Liver (tissue), 9 donors: Measurements from ENCODE around the gene ZCWPW1. TPM values are rescaled to one million over a fixed set of nuclear protein-coding genes. Genes with fewer than 3 reads are reported as not detected.
A peak's percentile ranks its signal among the peaks of the same experiment; 100 is the strongest.
"Not testable (repeated sequence)": the region's sequence is repeated elsewhere in the genome, so short reads cannot be mapped to it uniquely, and the experiment has no call there.

Source experiments
- DNase-seq: peaks from one replicate; pipeline ENCODE4 v3.0.0-alpha.2; 2017; ENCODE audit warnings: low spot score
- H3K27ac ChIP-seq, 2 donors: one replicate each; pipeline ENCODE4 v1.7.0; 2013; ENCODE audit warnings: inconsistent platforms in 2 of 2, low read length in 2 of 2, control low read depth in 1 of 2, low read depth in 1 of 2, mild to moderate bottlenecking in 1 of 2
- H3K27me3 ChIP-seq, 4 donors: one replicate each; pipeline versions ENCODE4 v1.6.1 to v1.7.0; 2013; ENCODE audit warnings: low read length in 3 of 4, inconsistent platforms in 1 of 4, mild to moderate bottlenecking in 1 of 4, moderate library complexity in 1 of 4; ENCODE audit not compliant: control insufficient read depth in 4 of 4, insufficient read depth in 4 of 4
- H3K36me3 ChIP-seq, 4 donors: one replicate each; pipeline versions ENCODE4 v1.6.1 to v1.7.0; 2013; ENCODE audit warnings: low read length in 3 of 4, mild to moderate bottlenecking in 3 of 4, low read depth in 1 of 4, moderate library complexity in 1 of 4; ENCODE audit not compliant: control insufficient read depth in 4 of 4, insufficient read depth in 3 of 4
- H3K4me1 ChIP-seq, 4 donors: one replicate each; pipeline versions ENCODE4 v1.6.1 to v1.7.0; 2013; ENCODE audit warnings: low read length in 3 of 4, mild to moderate bottlenecking in 3 of 4, moderate library complexity in 1 of 4; ENCODE audit not compliant: control insufficient read depth in 4 of 4, insufficient read depth in 4 of 4
- H3K4me3 ChIP-seq, 3 donors: one replicate each; pipeline versions ENCODE4 v1.6.1 to v1.7.0; 2013; ENCODE audit warnings: low read length in 3 of 3, control low read depth in 1 of 3, low read depth in 1 of 3, mild to moderate bottlenecking in 1 of 3
- H3K9ac ChIP-seq, 2 donors: one replicate each; pipeline ENCODE4 v1.7.0; 2013; ENCODE audit warnings: low read length in 2 of 2, mild to moderate bottlenecking in 2 of 2, moderate library complexity in 2 of 2, control low read depth in 1 of 2, low read depth in 1 of 2
- H3K9me3 ChIP-seq, 4 donors: one replicate each; pipeline versions ENCODE4 v1.6.1 to v1.7.0; 2013; ENCODE audit warnings: low read length in 3 of 4; ENCODE audit not compliant: control insufficient read depth in 4 of 4
- ATF3 ChIP-seq: IDR thresholded peaks from 2 replicates; pipeline ENCODE4 v1.6.1; 2016; ENCODE audit warnings: antibody characterized with exemption
- CTCF ChIP-seq: fragments of 150-350 bp; IDR thresholded peaks from 2 replicates; pipeline ENCODE4 v1.5.1; 2017; ENCODE audit warnings: improper control_type of control experiment, low read depth, low read length; ENCODE audit not compliant: missing input control
- EGR1 ChIP-seq, 2 donors: IDR thresholded peaks; 2 replicates each; pipeline ENCODE4 v1.6.1; 2016 to 2018; ENCODE audit warnings: antibody characterized with exemption in 2 of 2, low read depth in 2 of 2
- FOXA2 ChIP-seq: IDR thresholded peaks from 2 replicates; pipeline ENCODE4 v1.6.1; 2016; ENCODE audit warnings: antibody characterized with exemption
- GABPA ChIP-seq, 2 donors: IDR thresholded peaks in 1 of 2; conservative IDR thresholded peaks in 1 of 2; 2 replicates each; pipeline ENCODE4 v1.6.1; 2016; ENCODE audit warnings: antibody characterized with exemption in 2 of 2, mild to moderate bottlenecking in 1 of 2, moderate library complexity in 1 of 2
- HNF4A ChIP-seq, 2 donors: conservative IDR thresholded peaks; 2 replicates each; pipeline ENCODE4 v1.6.1; 2016; ENCODE audit warnings: antibody characterized with exemption in 2 of 2, mild to moderate bottlenecking in 2 of 2
- HNF4G ChIP-seq: IDR thresholded peaks from 2 replicates; pipeline ENCODE4 v1.6.1; 2016; ENCODE audit warnings: antibody characterized with exemption
- JUND ChIP-seq, 2 donors: IDR thresholded peaks; 2 replicates each; pipeline ENCODE4 v1.6.1; 2016; ENCODE audit warnings: antibody characterized with exemption in 2 of 2
- MAX ChIP-seq: IDR thresholded peaks from 2 replicates; pipeline ENCODE4 v1.6.1; 2016; ENCODE audit warnings: antibody characterized with exemption
- NR2F2 ChIP-seq: IDR thresholded peaks from 2 replicates; pipeline ENCODE4 v1.6.1; 2016; ENCODE audit warnings: antibody characterized with exemption
- RAD21 ChIP-seq, 2 donors: IDR thresholded peaks; 2 replicates each; pipeline ENCODE4 v1.6.1; 2016; ENCODE audit warnings: antibody characterized with exemption in 2 of 2, mild to moderate bottlenecking in 2 of 2
- REST ChIP-seq: IDR thresholded peaks from 2 replicates; pipeline ENCODE4 v1.6.1; 2016; ENCODE audit warnings: antibody characterized with exemption, mild to moderate bottlenecking
- SP1 ChIP-seq: IDR thresholded peaks from 2 replicates; pipeline ENCODE4 v1.6.1; 2018; ENCODE audit warnings: antibody characterized with exemption, mild to moderate bottlenecking
- TAF1 ChIP-seq: conservative IDR thresholded peaks from 2 replicates; pipeline ENCODE4 v1.6.1; 2016; ENCODE audit warnings: antibody characterized with exemption, mild to moderate bottlenecking
- WGBS: extraction: QIAGEN DNeasy Blood & Tissue Kit; methylation state at CpG from one replicate; pipeline ENCODE4 v1.1.7; 2013; 5-methylcytosine and 5-hydroxymethylcytosine counted together
- polyA plus RNA-seq, 2 donors: library from polyadenylated mRNA; stranded (reverse) in 1 of 2; unstranded in 1 of 2; fragments of 200-250 nt in 1 of 2; fragments of >200 nt in 1 of 2; fragmentation: Nextera tagmentation in 1 of 2; extraction: Ambion mirVana in 1 of 2; gene quantifications; one replicate each; pipeline versions ENCODE4 v1.2.1 to v1.2.3, GENCODE V29; 2013 to 2015
- total RNA-seq, 2 donors: library from RNA; depleted of rRNA; stranded (reverse); fragments of >200 nt; gene quantifications; one replicate each; pipeline ENCODE4 v1.2.3, GENCODE V29; 2014
- donor health status: healthy.
- donor health status: healthy.
- donor health status: healthy.
- donor health status: healthy.
- donor health status: healthy.

ZCWPW1 gene
- total and polyA plus RNA-seq, 4 donors = 1.4 to 3.3 (median 2.8) TPM

GRCh38 chr7:100367676-100368613, 60.6 kb downstream of the ZCWPW1 start:
- no peak for DNase-seq
- no peak for TF ChIP-seq HNF4G
- no peak for TF ChIP-seq ATF3
- no peak for TF ChIP-seq NR2F2
- Histone ChIP-seq H3K4me3 (no peak overlapping the region), H3K9ac (no peak overlapping the region), H3K9me3 (no peaks in the 10 kb centered on the region), H3K36me3 (peaks cover 0 to 7% (median 6%) of the 10 kb centered on the region in 4 donors), H3K27me3 (no peaks in the 10 kb centered on the region), H3K4me1 (no peaks in the 10 kb centered on the region), H3K27ac (peak overlapping the region; percentile 51 to 64)
- WGBS = 88% methylated on average over 12 of the region's 12 CpGs

- 96% methylated on average over 8 of the region's 8 CpGs for WGBS
- H3K27me3 ChIP-seq = no peaks in the 10 kb centered on the region
- no peak overlapping the region for H3K4me3 ChIP-seq
- TF ChIP-seq EGR1 (IDR thresholded peaks at IDR 0.05; ENCODE audit: low read depth in 2 of 2) (no peak), SP1 (no peak), JUND (IDR thresholded peaks at IDR 0.05) (no peak), HNF4G (no peak), MAX (no peak)
- no peaks in the 10 kb centered on the region for H3K9me3 ChIP-seq
- H3K27ac ChIP-seq = no peak overlapping the region
- no peak for DNase-seq
- H3K4me1 ChIP-seq = no peaks in the 10 kb centered on the region
- peaks cover 0 to 12% (median 8%) of the 10 kb centered on the region in 4 donors for H3K36me3 ChIP-seq
- H3K9ac ChIP-seq = no peak overlapping the region
These were observed 61.3 kb downstream of the ZCWPW1 start for GRCh38 chr7:100367251-100367620.

GRCh38 chr7:100366411-100367250, 61.9 kb downstream of the ZCWPW1 start:
- whole genome bisulfite sequencing = 91% methylated on average over 16 of the region's 16 CpGs
- no peak overlapping the region for H3K4me3 ChIP-seq
- no peaks in the 10 kb centered on the region for H3K27me3 ChIP-seq
- no peak for DNase-seq
- H3K9ac ChIP-seq = no peak overlapping the region
- no peaks in the 10 kb centered on the region for H3K9me3 ChIP-seq
- no peak for TF ChIP-seq RAD21 (IDR thresholded peaks at IDR 0.05)
- no peak for TF ChIP-seq HNF4A (conservative IDR thresholded peaks at IDR 0.05)
- no peak for TF ChIP-seq MAX
- TF ChIP-seq REST = no peak
- TF ChIP-seq CTCF = no peak
- no peak for TF ChIP-seq NR2F2
- TF ChIP-seq TAF1 = no peak
- no peak for TF ChIP-seq FOXA2
- no peak for TF ChIP-seq ATF3
- no peak for TF ChIP-seq JUND (IDR thresholded peaks at IDR 0.05)
- TF ChIP-seq HNF4G = no peak
- TF ChIP-seq GABPA (IDR thresholded peaks at IDR 0.05 in 1 of 2, conservative IDR thresholded peaks at IDR 0.05 in 1 of 2) = no peak
- no peaks in the 10 kb centered on the region for H3K4me1 ChIP-seq
- H3K27ac ChIP-seq = no peak overlapping the region
- H3K36me3 ChIP-seq = peaks cover 0 to 18% (median 14%) of the 10 kb centered on the region in 4 donors

- not testable (repeated sequence) for DNase-seq, H3K9ac ChIP-seq, H3K4me3 ChIP-seq, H3K4me1 ChIP-seq, H3K27me3 ChIP-seq, H3K27ac ChIP-seq, H3K9me3 ChIP-seq
- H3K36me3 ChIP-seq = peaks cover 2 to 22% (median 19%) of the 10 kb centered on the region in 4 donors
- WGBS = 94% methylated on average over 7 of the region's 7 CpGs
These were observed 62.5 kb downstream of the ZCWPW1 start for GRCh38 chr7:100365998-100366367.
